HepG2 (cell line): ENCODE results near the gene CDK14. TPM values are rescaled to one million over a fixed set of nuclear protein-coding genes. Genes with fewer than 3 reads are reported as not detected.

ENCODE experiments used
- ATAC-seq: fragments of 200-7000 bp; cut with Tn5 transposase; 3 replicates; pipeline ENCODE4 v1.9.1; 2020; ENCODE audit warnings: mild to moderate bottlenecking, moderate library complexity
- BruUV-seq: library from RNA; stranded (reverse); fragments of 400-500 nt; replicated peaks from 2 replicates; lab custom pipeline; 2021; lab: Mats Ljungman, UMichigan
- CTCF ChIA-PET: fragments of 300-600 bp; formaldehyde crosslinking; extraction: SDS; loops from one replicate; lab custom pipeline; 2021; ENCODE audit warnings: low total read pairs, inconsistent platforms, low intra/inter-chr PET ratio; lab: Yijun Ruan, JAX
- POLR2A ChIA-PET: fragments of 350-600 bp; sonication (Branson Sonifier 250); formaldehyde crosslinking; loops from one replicate; lab custom pipeline; 2020; ENCODE audit warnings: antibody characterized with exemption, inconsistent platforms; lab: Yijun Ruan, JAX
- DNase-seq: peaks from one replicate; pipeline ENCODE4 v3.0.0-alpha.2; 2015; ENCODE audit warnings: low spot score
- FAIRE-seq: peaks from 3 replicates; lab custom pipeline; 2011; peaks lifted over from hg19 to GRCh38; lab: Jason Lieb, UNC
- H2AFZ ChIP-seq: one replicate; pipeline ENCODE4 v1.6.1; 2011; ENCODE audit warnings: low read length, inconsistent platforms
- H3K27ac ChIP-seq: fragments of 300-600 bp; 3 replicates; pipeline ENCODE4 v1.8.0; 2011; ENCODE audit warnings: mixed run types, mild to moderate bottlenecking, mixed read lengths, low read length, inconsistent platforms; ENCODE audit not compliant: insufficient read depth; ENCODE audit errors: extremely low read length
- H3K27me3 ChIP-seq, 2 experiments: fragments of 200-600 bp in 1 of 2; 2 replicates in 1 of 2; 3 replicates in 1 of 2; pipeline versions ENCODE4 v1.6.0 to v1.8.0; 2011; ENCODE audit warnings: low read length in 2 of 2, mild to moderate bottlenecking in 2 of 2, moderate library complexity in 2 of 2, inconsistent platforms in 1 of 2; ENCODE audit not compliant: insufficient read depth in 2 of 2, control insufficient read depth in 1 of 2
- H3K36me3 ChIP-seq, 2 experiments: fragments of 200-600 bp in 1 of 2; replicated peaks in 1 of 2; 2 replicates in 1 of 2; 3 replicates in 1 of 2; pipeline versions ENCODE4 v1.5.1 to v1.8.0; 2011; ENCODE audit warnings: low read length in 2 of 2, inconsistent platforms in 1 of 2; ENCODE audit not compliant: insufficient read depth in 2 of 2, control insufficient read depth in 1 of 2
- H3K4me1 ChIP-seq: 2 replicates; pipeline ENCODE4 v1.5.1; 2012; ENCODE audit warnings: low read length, inconsistent platforms; ENCODE audit not compliant: insufficient read depth
- H3K4me2 ChIP-seq: 2 replicates; pipeline ENCODE4 v1.6.0; 2011; ENCODE audit warnings: low read depth, low read length, inconsistent platforms
- H3K4me3 ChIP-seq, 3 experiments: fragments of 200-600 bp in 1 of 3; sonication (generic), shearing (Covaris generic) in 1 of 3; replicated peaks in 1 of 3; 2 replicates each; pipeline ENCODE4 v1.5.1; 2011 to 2016; ENCODE audit warnings: low read length in 3 of 3, inconsistent platforms in 2 of 3, low read depth in 2 of 3, mild to moderate bottlenecking in 2 of 3, control low read depth in 1 of 3, mixed read lengths in 1 of 3; ENCODE audit not compliant: insufficient read depth in 1 of 3
- H3K79me2 ChIP-seq: one replicate; pipeline ENCODE4 v1.6.1; 2011; ENCODE audit warnings: low read length, inconsistent platforms; ENCODE audit not compliant: insufficient read depth
- H3K9ac ChIP-seq: 2 replicates; pipeline ENCODE4 v1.6.0; 2011; ENCODE audit warnings: mild to moderate bottlenecking, low read depth, low read length, inconsistent platforms; ENCODE audit not compliant: insufficient read depth
- H3K9me3 ChIP-seq: 2 replicates; pipeline ENCODE4 v1.5.1; 2012; ENCODE audit warnings: mild to moderate bottlenecking, low read length
- H4K20me1 ChIP-seq: 2 replicates; pipeline ENCODE4 v1.6.0; 2011; ENCODE audit warnings: inconsistent platforms, mild to moderate bottlenecking, low read length, moderate library complexity; ENCODE audit not compliant: insufficient read depth
- CENPX ChIP-seq: sonication (generic); formaldehyde crosslinking; IDR thresholded peaks from 2 replicates; pipeline ENCODE4 v1.9.0; 2021; ENCODE audit warnings: mild to moderate bottlenecking, missing genetic modification reagents, moderate library complexity
- HNF4G ChIP-seq, 2 experiments: sonication (generic) in 1 of 2; formaldehyde crosslinking in 1 of 2; IDR thresholded peaks; 2 replicates each; pipeline versions ENCODE4 v1.4.0 to v1.6.1; 2011 to 2020; ENCODE audit warnings: borderline replicate concordance in 2 of 2, low read depth in 2 of 2, mild to moderate bottlenecking in 2 of 2, low read length in 1 of 2, missing genetic modification reagents in 1 of 2, moderate library complexity in 1 of 2
- PRDM4 ChIP-seq: sonication (generic); formaldehyde crosslinking; IDR thresholded peaks from 2 replicates; pipeline ENCODE4 v1.9.0; 2021; ENCODE audit warnings: missing genetic modification reagents, borderline replicate concordance
- RARG ChIP-seq: sonication (generic); formaldehyde crosslinking; IDR thresholded peaks from 2 replicates; pipeline ENCODE4 v1.4.0; 2020; ENCODE audit warnings: low read depth, mild to moderate bottlenecking, missing genetic modification reagents
- TIGD3 ChIP-seq: sonication (generic); formaldehyde crosslinking; IDR thresholded peaks from 2 replicates; pipeline ENCODE4 v1.5.1; 2020; ENCODE audit warnings: mild to moderate bottlenecking, missing genetic modification reagents, borderline replicate concordance
- TP53 ChIP-seq: sonication (generic); formaldehyde crosslinking; conservative IDR thresholded peaks from 2 replicates; pipeline ENCODE4 v1.4.0; 2020; ENCODE audit warnings: missing genetic modification reagents
- ZNF333 ChIP-seq: sonication (generic); formaldehyde crosslinking; IDR thresholded peaks from 2 replicates; pipeline ENCODE4 v1.4.0; 2020; ENCODE audit warnings: mild to moderate bottlenecking, missing genetic modification reagents, borderline replicate concordance
- in situ Hi-C: cut with HindIII; loops from 2 replicates; pipeline ENCODE4 v1.10.0; 2017; ENCODE audit warnings: low pct_unique_long_range_greater_than_20kb; ENCODE audit not compliant: extremely low pct_ligation_motif_present
- intact Hi-C: fragments of 100-400 bp; cut with micrococcal nuclease; formaldehyde crosslinking; loops from one replicate; pipeline ENCODE4 v1.10.0; 2022; ENCODE audit not compliant: unreplicated experiment
- polyA plus RNA-seq, 8 experiments: library from polyadenylated mRNA; depleted of rRNA in 3 of 8; stranded (reverse) in 7 of 8; unstranded in 1 of 8; fragments of >200 nt; fragmentation: Illumina TruSeq in 4 of 8; extraction: Trizol in 4 of 8; gene quantifications; 2 replicates each; pipeline versions ENCODE4 v1.2.1 to v1.2.3, GENCODE V29; 2011 to 2016; ENCODE audit warnings: low read depth in 4 of 8, missing spikeins in 1 of 8, mixed read lengths in 1 of 8; ENCODE audit not compliant: insufficient read depth in 1 of 8
- total RNA-seq, 5 experiments: library from RNA; depleted of rRNA; stranded (reverse); fragments of >200 nt; fragmentation: Illumina TruSeq; extraction: Trizol; gene quantifications; 2 replicates each; pipeline ENCODE4 v1.2.3, GENCODE V29; 2016; ENCODE audit warnings: low read depth in 1 of 5

CDK14 gene
- total and polyA plus RNA-seq, 2 of the 13 experiments (the other 11 are each of a cell fraction or from before 2014, with no cell fraction given) = 0.26 to 0.71 TPM

- POLR2A ChIA-PET = no interaction called here
These were observed 603.5 kb downstream of the CDK14 start for GRCh38 chr7:91199601-91200000.

More at GRCh38 chr7:91199601-91200000, 603.5 kb downstream of the CDK14 start:
- DNase-seq = no peak
- H3K4me2 ChIP-seq = no peak overlapping the region
- H3K27ac ChIP-seq = no peak overlapping the region
- H3K9me3 ChIP-seq = no peaks in the 10 kb centered on the region
- H3K36me3 ChIP-seq = no peaks in the 10 kb centered on the region
- H3K27me3 ChIP-seq = no peaks in the 10 kb centered on the region
- no peaks in the 10 kb centered on the region for H4K20me1 ChIP-seq
- ATAC-seq = no peak
- no peaks in the 10 kb centered on the region for H3K79me2 ChIP-seq
- no TSS peak for BruUV-seq
- CTCF ChIA-PET = no interaction called here
- FAIRE-seq = no peak
- no peak overlapping the region for H3K4me3 ChIP-seq
- H3K9ac ChIP-seq = no peak overlapping the region
- intact Hi-C loops = no loop called here
- H2AFZ ChIP-seq = no peak overlapping the region
- TF ChIP-seq PRDM4 (no peak), TIGD3 (no peak), CENPX (CRISPR knock-in tag) (no peak), TP53 (CRISPR knock-in tag) (no peak), RARG (CRISPR knock-in tag) (no peak), ZNF333 (no peak), HNF4G (IDR thresholded peaks at IDR 0.05; ENCODE audit: borderline replicate concordance, low read depth, low read length) (no peak), HNF4G (CRISPR knock-in tag; IDR thresholded peaks at IDR 0.05; ENCODE audit: borderline replicate concordance, low read depth) (no peak)
- TF ChIP-seq, all 625 proteins: peak for 0
- no peaks in the 10 kb centered on the region for H3K4me1 ChIP-seq
- in situ Hi-C loops = no loop called here
